GM12878 (cell line): ENCODE measurements around the gene KRT6C. TPM values are rescaled to one million over a fixed set of nuclear protein-coding genes. Genes with fewer than 3 reads are reported as not detected.

ENCODE experiments used
- ATAC-seq: fragments of 200-7000 bp; cut with Tn5 transposase; 3 replicates; pipeline ENCODE4 v1.9.1; 2020; ENCODE audit warnings: mild to moderate bottlenecking, moderate library complexity
- BruUV-seq: library from RNA; stranded (reverse); fragments of 400-500 nt; replicated peaks from 2 replicates; lab custom pipeline; 2021; lab: Mats Ljungman, UMichigan
- CTCF ChIA-PET: fragments of 300-600 bp; sonication (Branson Sonifier 250); formaldehyde crosslinking; extraction: SDS; loops from one replicate; lab custom pipeline; 2021; ENCODE audit warnings: inconsistent platforms; lab: Yijun Ruan, JAX
- POLR2A ChIA-PET: fragments of 350-600 bp; formaldehyde crosslinking; extraction: SDS; loops from one replicate; lab custom pipeline; 2021; ENCODE audit warnings: inconsistent platforms; lab: Charles Lee
- RAD21 ChIA-PET: fragments of 300-600 bp; sonication (Branson Sonifier 250); formaldehyde crosslinking; loops from one replicate; lab custom pipeline; 2023; ENCODE audit warnings: antibody characterized with exemption; ENCODE audit not compliant: unreplicated experiment; lab: Charles Lee
- SMC1A ChIA-PET: fragments of 300-600 bp; sonication (Branson Sonifier 250); formaldehyde crosslinking; loops from one replicate; lab custom pipeline; 2023; ENCODE audit not compliant: unreplicated experiment, uncharacterized antibody; lab: Charles Lee
- DNase-seq: peaks from one replicate; pipeline ENCODE4 v3.0.0-alpha.2; 2011; ENCODE audit warnings: low read depth, low spot score
- FAIRE-seq: peaks from 3 replicates; lab custom pipeline; 2011; peaks lifted over from hg19 to GRCh38; lab: Jason Lieb, UNC
- H2AFZ ChIP-seq: 2 replicates; pipeline ENCODE4 v1.6.0; 2011; ENCODE audit warnings: low read depth, low read length, control low read depth; ENCODE audit not compliant: control insufficient read depth
- H3K27ac ChIP-seq: 2 replicates; pipeline ENCODE4 v1.5.1; 2011; ENCODE audit warnings: control low read depth; ENCODE audit not compliant: control insufficient read depth, insufficient read depth
- H3K27me3 ChIP-seq, 2 experiments: replicated peaks in 1 of 2; 2 replicates each; pipeline versions ENCODE4 v1.6.0 to v1.6.1; 2011; ENCODE audit warnings: low read length in 1 of 2; ENCODE audit not compliant: control insufficient read depth in 2 of 2, insufficient read depth in 2 of 2
- H3K36me3 ChIP-seq, 2 experiments: 2 replicates each; pipeline ENCODE4 v1.5.1; 2011; ENCODE audit warnings: low read length in 1 of 2; ENCODE audit not compliant: control insufficient read depth in 2 of 2, insufficient read depth in 2 of 2
- H3K4me1 ChIP-seq: 2 replicates; pipeline ENCODE4 v1.6.1; 2011; ENCODE audit warnings: mild to moderate bottlenecking, low read length, moderate library complexity, mixed read lengths; ENCODE audit not compliant: control insufficient read depth, insufficient read depth
- H3K4me2 ChIP-seq: 2 replicates; pipeline ENCODE4 v1.6.0; 2011; ENCODE audit warnings: control low read depth; ENCODE audit not compliant: control insufficient read depth, insufficient read depth
- H3K4me3 ChIP-seq: fragments of 200-600 bp; sonication (generic); 2 replicates; pipeline ENCODE4 v1.5.1; 2016
- H3K79me2 ChIP-seq: 2 replicates; pipeline ENCODE4 v1.6.0; 2011; ENCODE audit warnings: low read length; ENCODE audit not compliant: control insufficient read depth, insufficient read depth
- H3K9ac ChIP-seq: 2 replicates; pipeline ENCODE4 v1.8.0; 2011; ENCODE audit warnings: low read length, control low read depth, mixed read lengths; ENCODE audit not compliant: control insufficient read depth, insufficient read depth
- H3K9me3 ChIP-seq: replicated peaks from 3 replicates; pipeline ENCODE4 v1.5.1; 2011; ENCODE audit warnings: mild to moderate bottlenecking, low read length; ENCODE audit not compliant: control insufficient read depth, insufficient read depth
- H4K20me1 ChIP-seq: 2 replicates; pipeline ENCODE4 v1.6.0; 2011; ENCODE audit not compliant: control insufficient read depth, insufficient read depth
- BACH1 ChIP-seq: fragments of 450-650 bp; IDR thresholded peaks from 2 replicates; pipeline ENCODE4 v1.6.1; 2017; ENCODE audit warnings: mild to moderate bottlenecking, borderline replicate concordance
- CBX3 ChIP-seq: fragments of 200-600 bp; sonication (generic); IDR thresholded peaks from 2 replicates; pipeline ENCODE4 v1.6.1; 2016; ENCODE audit warnings: low read depth, borderline replicate concordance
- EGR1 ChIP-seq, 2 experiments: IDR thresholded peaks; 1 replicate in 1 of 2; 2 replicates in 1 of 2; pipeline ENCODE4 v1.6.1; 2011 to 2012; ENCODE audit warnings: low read depth in 2 of 2, low read length in 2 of 2, borderline replicate concordance in 1 of 2, mild to moderate bottlenecking in 1 of 2, moderate library complexity in 1 of 2
- IKZF2 ChIP-seq, 2 experiments: fragments of 450-650 bp; IDR thresholded peaks; 2 replicates each; pipeline ENCODE4 v1.6.1; 2017; ENCODE audit warnings: mild to moderate bottlenecking in 2 of 2, moderate library complexity in 2 of 2
- KAT2A ChIP-seq: conservative IDR thresholded peaks from 2 replicates; pipeline ENCODE4 v1.6.1; 2011; ENCODE audit warnings: low read depth, low read length; ENCODE audit not compliant: control insufficient read depth
- PAX5 ChIP-seq: IDR thresholded peaks from 2 replicates; pipeline ENCODE4 v1.6.1; 2011; ENCODE audit warnings: low read depth, low read length, borderline replicate concordance
- POLR2AphosphoS5 ChIP-seq: IDR thresholded peaks from 2 replicates; pipeline ENCODE4 v1.6.1; 2011; ENCODE audit warnings: mild to moderate bottlenecking, low read length, inconsistent platforms
- RAD21 ChIP-seq: IDR thresholded peaks from 2 replicates; pipeline ENCODE4 v1.6.1; 2011; ENCODE audit warnings: mild to moderate bottlenecking, low read depth, low read length, moderate library complexity; ENCODE audit not compliant: insufficient read depth
- RAD51 ChIP-seq: fragments of 450-650 bp; IDR thresholded peaks from 2 replicates; pipeline ENCODE4 v1.6.1; 2016; ENCODE audit warnings: moderate library complexity, mild to moderate bottlenecking, inconsistent platforms
- SMC3 ChIP-seq: IDR thresholded peaks from 2 replicates; pipeline ENCODE4 v1.6.1; 2011; ENCODE audit warnings: low read length, improper control_type of control experiment, borderline replicate concordance
- SP1 ChIP-seq: IDR thresholded peaks from one replicate; pipeline ENCODE4 v1.6.1; 2011; ENCODE audit warnings: low read depth, low read length
- TAF1 ChIP-seq: IDR thresholded peaks from 2 replicates; pipeline ENCODE4 v1.6.1; 2011; ENCODE audit warnings: mild to moderate bottlenecking, low read depth, low read length, borderline replicate concordance
- TCF12 ChIP-seq: IDR thresholded peaks from 2 replicates; pipeline ENCODE4 v1.6.1; 2011; ENCODE audit warnings: low read depth, mild to moderate bottlenecking, low read length
- ZBED1 ChIP-seq: IDR thresholded peaks from 2 replicates; pipeline ENCODE4 v1.6.1; 2016; ENCODE audit warnings: borderline replicate concordance
- WGBS: methylation state at CpG from one replicate; pipeline ENCODE4 v1.1.6; 2016; ENCODE audit warnings: low lambda C conversion rate; ENCODE audit not compliant: insufficient replicate concordance, insufficient coverage; ENCODE audit errors: missing lambda C conversion rate; 5-methylcytosine and 5-hydroxymethylcytosine counted together
- in situ Hi-C: fragments of 300-500 bp; cut with MboI; formaldehyde crosslinking; loops from 9 replicates; pipeline ENCODE4 v1.14.3; 2018; ENCODE audit warnings: mixed read lengths
- intact Hi-C: fragments of 100-400 bp; cut with micrococcal nuclease; formaldehyde crosslinking; loops from one replicate; pipeline ENCODE4 v1.14.2; 2022; ENCODE audit not compliant: unreplicated experiment
- polyA plus RNA-seq, 11 experiments: library from polyadenylated mRNA; depleted of rRNA in 4 of 11; unstranded in 6 of 11; stranded (reverse) in 5 of 11; fragments of >200 nt; fragmentation: Nextera tagmentation in 4 of 11; fragmentation: Illumina TruSeq in 1 of 11; extraction: Ambion mirVana in 4 of 11; extraction: Trizol in 1 of 11; gene quantifications; 1 replicate in 1 of 11; 2 replicates in 10 of 11; pipeline versions ENCODE4 v1.2.1 to v1.2.3, GENCODE V29; 2011 to 2016; ENCODE audit warnings: inconsistent platforms in 2 of 11, missing spikeins in 2 of 11, low read depth in 1 of 11
- total RNA-seq, 4 experiments: library from RNA; depleted of rRNA in 3 of 4; stranded (reverse); fragments of >200 nt in 3 of 4; fragmentation: Illumina TruSeq in 1 of 4; extraction: Trizol in 1 of 4; gene quantifications; 2 replicates each; pipeline versions ENCODE4 v1.2.1 to v1.2.3, GENCODE V29; 2013 to 2021
- TF ChIP-seq, protein P1 (sequence below): fragments of 450-650 bp; IDR thresholded peaks from 2 replicates; pipeline ENCODE4 v1.6.1; 2016; ENCODE audit warnings: mild to moderate bottlenecking
- TF ChIP-seq, protein P2 (sequence below): IDR thresholded peaks from 2 replicates; pipeline ENCODE4 v1.6.1; 2012; ENCODE audit warnings: low read depth, low read length, improper control_type of control experiment
- TF ChIP-seq, protein P3 (sequence below): IDR thresholded peaks from 2 replicates; pipeline ENCODE4 v1.6.1; 2011; ENCODE audit warnings: low read depth, mild to moderate bottlenecking, low read length, moderate library complexity, borderline replicate concordance; ENCODE audit errors: extremely low read depth
- TF ChIP-seq, protein P4 (sequence below): IDR thresholded peaks from 2 replicates; pipeline ENCODE4 v1.6.1; 2011; ENCODE audit warnings: borderline replicate concordance, low read depth, mild to moderate bottlenecking, moderate library complexity, mixed read lengths, low read length; ENCODE audit not compliant: insufficient read depth; ENCODE audit errors: extremely low read length

Gene KRT6C
- total and polyA plus RNA-seq, 10 of the 15 experiments (the other 5 are each of a cell fraction or from before 2014, with no cell fraction given): not detected

DNA sequence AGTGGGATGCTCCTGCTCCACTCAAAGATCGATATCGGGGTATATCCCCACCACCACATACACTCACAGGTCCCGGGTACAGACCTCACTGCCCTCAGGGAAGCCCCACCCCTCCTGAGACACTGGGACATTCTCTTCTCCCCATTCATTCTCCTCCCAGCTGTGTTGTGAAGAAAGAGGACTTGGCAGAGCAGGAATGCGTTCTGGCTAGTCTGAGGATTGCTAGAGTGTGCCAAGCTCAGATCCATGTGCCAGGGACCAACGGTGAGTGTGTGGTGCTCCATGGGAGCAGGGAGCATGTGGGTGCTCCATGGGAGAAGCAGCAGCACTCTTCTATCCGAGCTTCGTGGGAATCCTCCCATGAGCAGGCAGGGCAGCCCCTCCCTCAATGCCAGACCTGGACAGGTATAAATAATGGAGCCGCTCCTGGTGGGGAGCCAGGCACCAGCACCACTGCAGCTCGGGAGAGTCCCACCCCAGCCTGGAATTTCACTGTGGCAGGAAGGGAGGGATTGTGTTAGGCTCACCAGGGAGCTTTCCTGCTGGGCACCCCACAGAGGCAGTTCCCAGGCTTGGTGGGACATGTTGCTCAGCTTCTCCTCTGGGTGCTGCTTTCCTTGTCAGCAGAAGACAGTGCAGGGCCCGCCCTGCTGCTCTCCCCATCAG lies 48.9 kb upstream of the KRT6C start:
- ATAC-seq: no peak
- H3K79me2 ChIP-seq: no peaks in the 10 kb centered on the region
- peaks cover 0 to 9% of the 10 kb centered on the region in 2 experiments; a peak in 3 of 4 replicates for H3K27me3 ChIP-seq
- H3K4me3 ChIP-seq: no peak overlapping the region
- FAIRE-seq: no peak
- no peaks in the 10 kb centered on the region for H3K36me3 ChIP-seq
- H3K4me1 ChIP-seq: no peaks in the 10 kb centered on the region
- no peak for DNase-seq
- H3K9me3 ChIP-seq: no peaks in the 10 kb centered on the region
- no peaks in the 10 kb centered on the region for H4K20me1 ChIP-seq
- ChIA-PET RAD21 (no interaction called here), CTCF (no interaction called here), SMC1A (interaction anchor here (1.1 kb wide), 1 partner anchor 150 kb away, joined by 3 read pairs; no protein-coding TSS in a partner anchor), POLR2A (no interaction called here)
- 12% methylated on average over 10 of the region's 10 CpGs for WGBS
- no peak overlapping the region for H3K9ac ChIP-seq
- H2AFZ ChIP-seq: no peak overlapping the region
- TF ChIP-seq, protein P1, sequence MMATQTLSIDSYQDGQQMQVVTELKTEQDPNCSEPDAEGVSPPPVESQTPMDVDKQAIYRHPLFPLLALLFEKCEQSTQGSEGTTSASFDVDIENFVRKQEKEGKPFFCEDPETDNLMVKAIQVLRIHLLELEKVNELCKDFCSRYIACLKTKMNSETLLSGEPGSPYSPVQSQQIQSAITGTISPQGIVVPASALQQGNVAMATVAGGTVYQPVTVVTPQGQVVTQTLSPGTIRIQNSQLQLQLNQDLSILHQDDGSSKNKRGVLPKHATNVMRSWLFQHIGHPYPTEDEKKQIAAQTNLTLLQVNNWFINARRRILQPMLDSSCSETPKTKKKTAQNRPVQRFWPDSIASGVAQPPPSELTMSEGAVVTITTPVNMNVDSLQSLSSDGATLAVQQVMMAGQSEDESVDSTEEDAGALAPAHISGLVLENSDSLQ: no peak
- TF ChIP-seq EGR1 (IDR thresholded peaks at IDR 0.05; ENCODE audit: borderline replicate concordance in 1 of 2, low read depth in 2 of 2, low read length in 2 of 2) (no peak), IKZF2 (IDR thresholded peaks at IDR 0.05) (no peak), TAF1 (no peak), SP1 (no peak), RAD51 (no peak), SMC3 (no peak), BACH1 (no peak), POLR2AphosphoS5 (no peak), RAD21 (no peak), CBX3 (no peak), TCF12 (no peak), PAX5 (no peak), KAT2A (no peak), ZBED1 (no peak)
- TF ChIP-seq, protein P2, sequence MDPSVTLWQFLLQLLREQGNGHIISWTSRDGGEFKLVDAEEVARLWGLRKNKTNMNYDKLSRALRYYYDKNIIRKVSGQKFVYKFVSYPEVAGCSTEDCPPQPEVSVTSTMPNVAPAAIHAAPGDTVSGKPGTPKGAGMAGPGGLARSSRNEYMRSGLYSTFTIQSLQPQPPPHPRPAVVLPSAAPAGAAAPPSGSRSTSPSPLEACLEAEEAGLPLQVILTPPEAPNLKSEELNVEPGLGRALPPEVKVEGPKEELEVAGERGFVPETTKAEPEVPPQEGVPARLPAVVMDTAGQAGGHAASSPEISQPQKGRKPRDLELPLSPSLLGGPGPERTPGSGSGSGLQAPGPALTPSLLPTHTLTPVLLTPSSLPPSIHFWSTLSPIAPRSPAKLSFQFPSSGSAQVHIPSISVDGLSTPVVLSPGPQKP: no peak
- TF ChIP-seq, protein P3, sequence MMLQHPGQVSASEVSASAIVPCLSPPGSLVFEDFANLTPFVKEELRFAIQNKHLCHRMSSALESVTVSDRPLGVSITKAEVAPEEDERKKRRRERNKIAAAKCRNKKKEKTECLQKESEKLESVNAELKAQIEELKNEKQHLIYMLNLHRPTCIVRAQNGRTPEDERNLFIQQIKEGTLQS: no peak
- TF ChIP-seq, protein P4, sequence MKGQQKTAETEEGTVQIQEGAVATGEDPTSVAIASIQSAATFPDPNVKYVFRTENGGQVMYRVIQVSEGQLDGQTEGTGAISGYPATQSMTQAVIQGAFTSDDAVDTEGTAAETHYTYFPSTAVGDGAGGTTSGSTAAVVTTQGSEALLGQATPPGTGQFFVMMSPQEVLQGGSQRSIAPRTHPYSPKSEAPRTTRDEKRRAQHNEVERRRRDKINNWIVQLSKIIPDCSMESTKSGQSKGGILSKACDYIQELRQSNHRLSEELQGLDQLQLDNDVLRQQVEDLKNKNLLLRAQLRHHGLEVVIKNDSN: no peak
- in situ Hi-C loops: no loop called here
- no TSS peak for BruUV-seq
- no peak overlapping the region for H3K27ac ChIP-seq
- no peak overlapping the region for H3K4me2 ChIP-seq
- intact Hi-C loops: no loop called here
